Vagina (tissue), 2 donors: Measurements from ENCODE around the gene AKT1S1. TPM values are rescaled to one million over a fixed set of nuclear protein-coding genes. Genes with fewer than 3 reads are reported as not detected.
A peak's percentile ranks its signal among the peaks of the same experiment; 100 is the strongest.

Source experiments
- DNase-seq, 2 donors: peaks; one replicate each; pipeline ENCODE4 v3.0.0-alpha.2; 2017; ENCODE audit errors: extremely low spot score in 2 of 2
- H3K27ac ChIP-seq: fragments of 200-600 bp; sonication (generic); one replicate; pipeline ENCODE4 v1.5.1; 2019
- H3K27me3 ChIP-seq: fragments of 200-600 bp; sonication (generic); one replicate; pipeline ENCODE4 v1.5.1; 2019
- H3K36me3 ChIP-seq, 2 donors: fragments of 200-600 bp; sonication (generic); one replicate each; pipeline ENCODE4 v1.5.1; 2017 to 2019
- H3K4me1 ChIP-seq: fragments of 200-600 bp; sonication (generic); one replicate; pipeline ENCODE4 v1.5.1; 2019
- H3K4me3 ChIP-seq, 2 donors: fragments of 200-600 bp; sonication (generic); 1 replicate in 1 of 2; 2 replicates in 1 of 2; pipeline ENCODE4 v1.5.1; 2016 to 2019
- H3K9me3 ChIP-seq: fragments of 200-600 bp; sonication (generic); one replicate; pipeline ENCODE4 v1.5.1; 2019
- CTCF ChIP-seq, 3 experiments: fragments of 450-650 bp in 2 of 3; fragments of 200-600 bp in 1 of 3; sonication (generic) in 1 of 3; IDR thresholded peaks; one replicate each; pipeline ENCODE4 v1.5.1; 2017 to 2019; ENCODE audit warnings: antibody characterized with exemption in 3 of 3, mild to moderate bottlenecking in 2 of 3, moderate library complexity in 2 of 3
- POLR2A ChIP-seq, 2 donors: fragments of 450-650 bp; IDR thresholded peaks; one replicate each; pipeline ENCODE4 v1.6.1; 2017; ENCODE audit warnings: antibody characterized with exemption in 2 of 2, mild to moderate bottlenecking in 2 of 2, moderate library complexity in 2 of 2
- POLR2AphosphoS5 ChIP-seq, 2 donors: sonication (generic); formaldehyde crosslinking; IDR thresholded peaks; one replicate each; pipeline ENCODE4 v1.9.0; 2017; ENCODE audit warnings: antibody characterized with exemption in 2 of 2, mild to moderate bottlenecking in 2 of 2, low read depth in 1 of 2; ENCODE audit not compliant: insufficient read depth in 1 of 2
- intact Hi-C: fragments of 100-400 bp; cut with DNase I; formaldehyde crosslinking; loops from one replicate; pipeline ENCODE4 v1.15.1; 2023
- total RNA-seq: library from RNA; depleted of rRNA; stranded (reverse); fragments of >200 nt; gene quantifications from one replicate; pipeline ENCODE4 v1.2.3, GENCODE V29; 2016

Gene AKT1S1
- total RNA-seq, 1 donor from 2014 or later, result 16.9 TPM

GRCh38 chr19:49875177-49875576 is 2.0 kb downstream of the AKT1S1 start:
- intact Hi-C loops, result loop anchor here (5.0 kb wide), 1 partner anchor 108 kb away; the partner anchor contains the start of gene AP2A1
- peaks cover 0 to 14% of the 10 kb centered on the region in 2 donors for H3K36me3 ChIP-seq
- DNase-seq, result no peak
- H3K27me3 ChIP-seq, result no peaks in the 10 kb centered on the region
- TF ChIP-seq CTCF (IDR thresholded peaks at IDR 0.05), result no peak
- TF ChIP-seq POLR2AphosphoS5 (IDR thresholded peaks at IDR 0.05; ENCODE audit: insufficient read depth in 1 of 2, low read depth in 1 of 2), result no peak
- TF ChIP-seq POLR2A (IDR thresholded peaks at IDR 0.05), result no peak
- peaks cover 41% of the 10 kb centered on the region for H3K4me1 ChIP-seq
- H3K4me3 ChIP-seq, result peak overlapping the region; percentile 80 to 98
- H3K27ac ChIP-seq, result peak overlapping the region; percentile 99
- H3K9me3 ChIP-seq, result no peaks in the 10 kb centered on the region

GRCh38 chr19:49874503-49875157 is 2.5 kb downstream of the AKT1S1 start:
- Histone ChIP-seq H3K4me1 (peaks cover 46% of the 10 kb centered on the region), H3K27ac (peak overlapping the region; percentile 99), H3K27me3 (no peaks in the 10 kb centered on the region), H3K9me3 (no peaks in the 10 kb centered on the region), H3K4me3 (no peak overlapping the region), H3K36me3 (peaks cover 0 to 8% of the 10 kb centered on the region in 2 donors)
- intact Hi-C loops, result loop anchor here (5.0 kb wide), 1 partner anchor 107 kb away; the partner anchor contains the start of gene AP2A1
- DNase-seq, result no peak
- TF ChIP-seq CTCF (IDR thresholded peaks at IDR 0.05) (no peak), POLR2AphosphoS5 (IDR thresholded peaks at IDR 0.05; ENCODE audit: insufficient read depth in 1 of 2, low read depth in 1 of 2) (no peak), POLR2A (IDR thresholded peaks at IDR 0.05) (no peak)

GRCh38 chr19:49873834-49874233 is 3.3 kb downstream of the AKT1S1 start:
- intact Hi-C loops, result no loop called here
- H3K36me3 ChIP-seq, result peaks cover 0 to 7% of the 10 kb centered on the region in 2 donors
- TF ChIP-seq POLR2AphosphoS5 (IDR thresholded peaks at IDR 0.05; ENCODE audit: insufficient read depth in 1 of 2, low read depth in 1 of 2) (no peak), POLR2A (IDR thresholded peaks at IDR 0.05) (no peak), CTCF (IDR thresholded peaks at IDR 0.05) (no peak)
- no peak for DNase-seq
- no peaks in the 10 kb centered on the region for H3K27me3 ChIP-seq
- peaks cover 44% of the 10 kb centered on the region for H3K4me1 ChIP-seq
- no peak overlapping the region for H3K4me3 ChIP-seq
- no peak overlapping the region for H3K27ac ChIP-seq
- no peaks in the 10 kb centered on the region for H3K9me3 ChIP-seq

- peaks cover 44% of the 10 kb centered on the region for H3K4me1 ChIP-seq
- no peak overlapping the region for H3K27ac ChIP-seq
- DNase-seq, result no peak
- H3K4me3 ChIP-seq, result no peak overlapping the region
- no peaks in the 10 kb centered on the region for H3K27me3 ChIP-seq
- H3K36me3 ChIP-seq, result peaks cover 0 to 7% of the 10 kb centered on the region in 2 donors
- intact Hi-C loops, result no loop called here
- TF ChIP-seq CTCF (IDR thresholded peaks at IDR 0.05), result no peak
- no peak for TF ChIP-seq POLR2AphosphoS5 (IDR thresholded peaks at IDR 0.05; ENCODE audit: insufficient read depth in 1 of 2, low read depth in 1 of 2)
- no peak for TF ChIP-seq POLR2A (IDR thresholded peaks at IDR 0.05)
- H3K9me3 ChIP-seq, result no peaks in the 10 kb centered on the region
These were observed 4.0 kb downstream of the AKT1S1 start for GRCh38 chr19:49873129-49873521.
